Inflammatory macrophage (primary cell): Measurements from ENCODE around the gene ENDOG.
"Not testable (repeated sequence)": the region's sequence is repeated elsewhere in the genome, so short reads cannot be mapped to it uniquely, and the experiment has no call there.

ENCODE experiments used
- DNase-seq, 2 donors: peaks; one replicate each; pipeline ENCODE4 v3.0.0-alpha.2; 2020 to 2022

ENDOG gene

GRCh38 chr9:128870128-128870940 lies 52.0 kb downstream of the ENDOG start:
- DNase-seq, result no peak

GRCh38 chr9:128870941-128871265 lies 52.6 kb downstream of the ENDOG start:
- DNase-seq, result not testable (repeated sequence)
